Ascending aorta (tissue), 2 donors: ENCODE data around the gene ZNF423. TPM values are rescaled to one million over a fixed set of nuclear protein-coding genes. Genes with fewer than 3 reads are reported as not detected.

Experiments
- DNase-seq, 2 donors: peaks; one replicate each; pipeline ENCODE4 v3.0.0-alpha.2; 2019; ENCODE audit warnings: low spot score in 2 of 2
- H3K27ac ChIP-seq, 2 donors: fragments of 200-600 bp; sonication (generic); one replicate each; pipeline ENCODE4 v1.5.1; 2016 to 2017; ENCODE audit warnings: mild to moderate bottlenecking in 1 of 2
- H3K27me3 ChIP-seq: fragments of 200-600 bp; sonication (generic); one replicate; pipeline ENCODE4 v1.5.1; 2017
- H3K36me3 ChIP-seq, 2 donors: fragments of 200-600 bp; sonication (generic); one replicate each; pipeline ENCODE4 v1.5.1; 2016
- H3K4me1 ChIP-seq, 2 donors: fragments of 200-600 bp; sonication (generic); one replicate each; pipeline ENCODE4 v1.5.1; 2016 to 2017; ENCODE audit warnings: mild to moderate bottlenecking in 1 of 2
- H3K4me3 ChIP-seq, 2 donors: fragments of 200-600 bp; sonication (generic); one replicate each; pipeline ENCODE4 v1.5.1; 2016 to 2017; ENCODE audit warnings: mild to moderate bottlenecking in 1 of 2
- H3K9me3 ChIP-seq, 2 donors: fragments of 200-600 bp; sonication (generic); one replicate each; pipeline ENCODE4 v1.5.1; 2016
- intact Hi-C: fragments of 100-400 bp; cut with DNase I; formaldehyde crosslinking; loops from one replicate; pipeline ENCODE4 v1.15.1; 2023
- total RNA-seq: library from RNA; depleted of rRNA; stranded (reverse); fragments of >200 nt; gene quantifications from one replicate; pipeline ENCODE4 v1.1.0, GENCODE V29; 2016
- TF ChIP-seq, protein P1 (sequence below), 3 experiments: fragments of 200-600 bp in 2 of 3; fragments of 450-650 bp in 1 of 3; sonication (generic) in 2 of 3; IDR thresholded peaks; one replicate each; pipeline ENCODE4 v1.5.1; 2016 to 2019; ENCODE audit warnings: antibody characterized with exemption in 3 of 3, mild to moderate bottlenecking in 1 of 3, moderate library complexity in 1 of 3

The ZNF423 gene
- total RNA-seq, 1 donor from 2014 or later, result 42.9 TPM

- Histone ChIP-seq H3K27me3 (no peaks in the 10 kb centered on the region), H3K36me3 (no peaks in the 10 kb centered on the region), H3K27ac (peak overlapping the region; percentile 88 to 89), H3K4me1 (peaks cover 7 to 25% of the 10 kb centered on the region in 2 donors), H3K9me3 (no peaks in the 10 kb centered on the region), H3K4me3 (peak overlapping the region in 1 of 2 donors; percentile 39)
- intact Hi-C loops, result loop anchor here (2.0 to 5.0 kb wide), 3 partner anchors 53 to 130 kb away; no protein-coding TSS in a partner anchor
- TF ChIP-seq, protein P1, sequence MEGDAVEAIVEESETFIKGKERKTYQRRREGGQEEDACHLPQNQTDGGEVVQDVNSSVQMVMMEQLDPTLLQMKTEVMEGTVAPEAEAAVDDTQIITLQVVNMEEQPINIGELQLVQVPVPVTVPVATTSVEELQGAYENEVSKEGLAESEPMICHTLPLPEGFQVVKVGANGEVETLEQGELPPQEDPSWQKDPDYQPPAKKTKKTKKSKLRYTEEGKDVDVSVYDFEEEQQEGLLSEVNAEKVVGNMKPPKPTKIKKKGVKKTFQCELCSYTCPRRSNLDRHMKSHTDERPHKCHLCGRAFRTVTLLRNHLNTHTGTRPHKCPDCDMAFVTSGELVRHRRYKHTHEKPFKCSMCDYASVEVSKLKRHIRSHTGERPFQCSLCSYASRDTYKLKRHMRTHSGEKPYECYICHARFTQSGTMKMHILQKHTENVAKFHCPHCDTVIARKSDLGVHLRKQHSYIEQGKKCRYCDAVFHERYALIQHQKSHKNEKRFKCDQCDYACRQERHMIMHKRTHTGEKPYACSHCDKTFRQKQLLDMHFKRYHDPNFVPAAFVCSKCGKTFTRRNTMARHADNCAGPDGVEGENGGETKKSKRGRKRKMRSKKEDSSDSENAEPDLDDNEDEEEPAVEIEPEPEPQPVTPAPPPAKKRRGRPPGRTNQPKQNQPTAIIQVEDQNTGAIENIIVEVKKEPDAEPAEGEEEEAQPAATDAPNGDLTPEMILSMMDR (IDR thresholded peaks at IDR 0.05), result no peak
- peak; percentile 18 to 80 for DNase-seq
These were observed 154.0 kb downstream of the ZNF423 start for GRCh38 chr16:49701789-49702494.

GRCh38 chr16:49701065-49701685 is 154.7 kb downstream of the ZNF423 start:
- Histone ChIP-seq H3K27me3 (no peaks in the 10 kb centered on the region), H3K4me3 (peak overlapping the region in 1 of 2 donors; percentile 39), H3K36me3 (no peaks in the 10 kb centered on the region), H3K9me3 (no peaks in the 10 kb centered on the region), H3K27ac (peak overlapping the region; percentile 88 to 89), H3K4me1 (peaks cover 7 to 25% of the 10 kb centered on the region in 2 donors)
- TF ChIP-seq, protein P1 (IDR thresholded peaks at IDR 0.05), result no peak
- DNase-seq, result no peak
- intact Hi-C loops, result loop anchor here (2.0 to 5.0 kb wide), 2 partner anchors 80 to 131 kb away; no protein-coding TSS in a partner anchor

GRCh38 chr16:49700251-49701064 is 155.5 kb downstream of the ZNF423 start:
- no peaks in the 10 kb centered on the region for H3K27me3 ChIP-seq
- H3K27ac ChIP-seq, result peak overlapping the region; percentile 88 to 89
- H3K36me3 ChIP-seq, result no peaks in the 10 kb centered on the region
- intact Hi-C loops, result loop anchor here (2.0 to 5.0 kb wide), 2 partner anchors 80 to 132 kb away; no protein-coding TSS in a partner anchor
- no peaks in the 10 kb centered on the region for H3K9me3 ChIP-seq
- H3K4me1 ChIP-seq, result peaks cover 7 to 25% of the 10 kb centered on the region in 2 donors
- DNase-seq, result peak in 1 of 2 donors; percentile 85
- TF ChIP-seq, protein P1 (IDR thresholded peaks at IDR 0.05), result no peak
- H3K4me3 ChIP-seq, result peak overlapping the region in 1 of 2 donors; percentile 39

DNA sequence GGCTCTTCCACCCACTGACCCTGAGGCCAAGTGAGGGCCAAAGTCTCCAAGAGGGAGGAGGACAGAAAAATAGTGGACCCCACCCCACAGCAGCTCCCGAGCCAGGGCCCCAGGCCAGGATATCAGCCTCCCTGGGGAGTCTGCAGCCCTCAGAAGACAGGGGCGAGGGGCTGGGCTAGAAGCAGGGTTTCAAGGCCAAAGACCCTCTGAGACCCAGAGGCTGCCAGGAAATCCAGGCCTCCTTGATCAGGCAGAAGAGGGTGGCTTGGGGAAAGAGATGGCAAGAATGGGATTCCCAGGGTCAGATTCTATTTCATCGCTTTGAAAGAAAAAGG is 156.1 kb downstream of the ZNF423 start:
- intact Hi-C loops, result loop anchor here (2.0 to 5.0 kb wide), 5 partner anchors 48 to 452 kb away; partner anchors contain the start of gene TENT4B
- Histone ChIP-seq H3K9me3 (no peaks in the 10 kb centered on the region), H3K4me1 (peaks cover 7 to 25% of the 10 kb centered on the region in 2 donors), H3K27ac (peak overlapping the region; percentile 88 to 89), H3K4me3 (peak overlapping the region in 1 of 2 donors; percentile 39), H3K27me3 (no peaks in the 10 kb centered on the region), H3K36me3 (no peaks in the 10 kb centered on the region)
- DNase-seq, result no peak
- TF ChIP-seq, protein P1 (IDR thresholded peaks at IDR 0.05), result no peak
